ENCODE measurements around the gene KRT27. TPM values are rescaled to one million over a fixed set of nuclear protein-coding genes. Genes with fewer than 3 reads are reported as not detected.
A peak's percentile ranks its signal among the peaks of the same experiment; 100 is the strongest.

Gene KRT27
- total RNA-seq, 1 experiment from 2014 or later = not detected

GRCh38 chr17:40727447-40728231 is 54.7 kb downstream of the KRT27 start:
- intact Hi-C loops (cut with micrococcal nuclease; ENCODE audit: unreplicated experiment) = loop anchor here (1.0 kb wide), 6 partner anchors 31 to 369 kb away; no protein-coding TSS in a partner anchor
- BruUV-seq (replicated peaks) = no TSS peak

GRCh38 chr17:40726919-40727318 is 55.4 kb downstream of the KRT27 start:
- peaks cover 19% of the 10 kb centered on the region for H3K4me1 Mint-ChIP-seq (ENCODE audit: low read depth, unreplicated experiment)
- CTCF ChIA-PET = interaction anchor here (0.5 to 1.6 kb wide), 24 partner anchors 9 to 833 kb away, joined by 3 to 37 read pairs (median 6); partner anchors contain the start of genes KRT26 and SMARCE1
- H3K27me3 Mint-ChIP-seq (ENCODE audit: unreplicated experiment) = peaks cover 54% of the 10 kb centered on the region
- TF ChIP-seq CTCF (IDR thresholded peaks at IDR 0.05; ENCODE audit: unreplicated experiment) = no peak
- H3K36me3 Mint-ChIP-seq (ENCODE audit: insufficient read depth, unreplicated experiment) = peaks cover 5% of the 10 kb centered on the region
- peak; percentile 45 for DNase-seq
- no peak overlapping the region for H3K27ac Mint-ChIP-seq (ENCODE audit: unreplicated experiment)
- no TSS peak for BruUV-seq (replicated peaks)
- H3K4me3 Mint-ChIP-seq (ENCODE audit: low read depth, unreplicated experiment) = no peak overlapping the region
- H3K9me3 Mint-ChIP-seq (ENCODE audit: low read depth, unreplicated experiment) = no peaks in the 10 kb centered on the region
- intact Hi-C loops (cut with micrococcal nuclease; ENCODE audit: unreplicated experiment) = loop anchor here (1.0 kb wide), 5 partner anchors 31 to 130 kb away; no protein-coding TSS in a partner anchor

More at GRCh38 chr17:40727447-40728231, 54.7 kb downstream of the KRT27 start:
- DNase-seq = peak; percentile 56
- Mint-ChIP-seq H3K27me3 (ENCODE audit: unreplicated experiment) (peaks cover 54% of the 10 kb centered on the region), H3K4me3 (ENCODE audit: low read depth, unreplicated experiment) (no peak overlapping the region), H3K9me3 (ENCODE audit: low read depth, unreplicated experiment) (no peaks in the 10 kb centered on the region), H3K27ac (ENCODE audit: unreplicated experiment) (no peak overlapping the region), H3K4me1 (ENCODE audit: low read depth, unreplicated experiment) (peaks cover 12% of the 10 kb centered on the region), H3K36me3 (ENCODE audit: insufficient read depth, unreplicated experiment) (no peaks in the 10 kb centered on the region)
- CTCF ChIA-PET = interaction anchor here (0.5 to 1.6 kb wide), 33 partner anchors 9 to 1106 kb away, joined by 3 to 37 read pairs (median 4); partner anchors contain the start of genes KRT26, PPP1R1B and SMARCE1
- TF ChIP-seq CTCF (IDR thresholded peaks at IDR 0.05; ENCODE audit: unreplicated experiment) = no peak

Other genes with a start within 250 kb of the KRT27 start
- gene CCR7, start 217.1 kb downstream of the KRT27 start, total RNA-seq (2022) = not detected in 2 replicates
- 755 and 768 TPM in 2 replicates for gene SMARCE1, start 134.7 kb downstream of the KRT27 start, total RNA-seq (2022)
- not detected in 2 replicates for gene KRT222, start 117.4 kb downstream of the KRT27 start, total RNA-seq (2022)
- 2.0 and 2.4 TPM in 2 replicates for gene KRT24, start 78.8 kb downstream of the KRT27 start, total RNA-seq (2022)
- not detected in 2 replicates for gene KRT25, start 27.2 kb downstream of the KRT27 start, total RNA-seq (2022)
- gene KRT26, start 10.3 kb downstream of the KRT27 start, total RNA-seq (2022) = not detected in 2 replicates
- gene KRT28, start 17.4 kb upstream of the KRT27 start, total RNA-seq (2022) = not detected in 2 replicates
- gene KRT10, start 40.1 kb upstream of the KRT27 start, total RNA-seq (2022) = 171 and 188 TPM in 2 replicates
- 2.4 and 2.7 TPM in 2 replicates for gene KRT12, start 84.7 kb upstream of the KRT27 start, total RNA-seq (2022)
- 0.66 and 1.7 TPM in 2 replicates for gene KRT20, start 102.7 kb upstream of the KRT27 start, total RNA-seq (2022)
- 1,389 and 1,709 TPM in 2 replicates for gene KRT23, start 155.1 kb upstream of the KRT27 start, total RNA-seq (2022)
- gene KRT39, start 184.4 kb upstream of the KRT27 start, total RNA-seq (2022) = 0.44 TPM in 1 of 2 replicates, not detected in the other
- gene KRT40, start 201.8 kb upstream of the KRT27 start, total RNA-seq (2022) = not detected in 2 replicates
- gene KRTAP3-3, start 211.6 kb upstream of the KRT27 start, total RNA-seq (2022) = not detected in 2 replicates
- gene KRTAP3-2, start 217.4 kb upstream of the KRT27 start, total RNA-seq (2022) = not detected in 2 replicates
- gene KRTAP3-1, start 226.6 kb upstream of the KRT27 start, total RNA-seq (2022) = not detected in 2 replicates
- not detected in 2 replicates for gene KRTAP1-5, start 244.7 kb upstream of the KRT27 start, total RNA-seq (2022)
- not detected in 2 replicates for gene KRTAP1-4, start 247.6 kb upstream of the KRT27 start, total RNA-seq (2022)

Data from Calu3 (cell line).